Mesendoderm (in vitro differentiated cells): ENCODE measurements around the gene CNOT4.

Experiments
- DNase-seq: peaks from one replicate; pipeline ENCODE4 v3.0.0; 2013
- H2AK5ac ChIP-seq: 2 replicates; pipeline ENCODE4 v1.6.1; 2013; ENCODE audit warnings: low read length, inconsistent platforms
- H2BK120ac ChIP-seq: 2 replicates; pipeline ENCODE4 v1.6.1; 2013; ENCODE audit warnings: low read depth, mild to moderate bottlenecking, low read length, moderate library complexity, mixed read lengths
- H2BK15ac ChIP-seq: replicated peaks from 2 replicates; pipeline ENCODE4 v1.6.1; 2013; ENCODE audit warnings: low read depth, mild to moderate bottlenecking, moderate library complexity
- H2BK5ac ChIP-seq: 2 replicates; pipeline ENCODE4 v1.6.1; 2013; ENCODE audit warnings: low read length, inconsistent platforms
- H3K18ac ChIP-seq: 2 replicates; pipeline ENCODE4 v1.6.1; 2013; ENCODE audit warnings: mild to moderate bottlenecking, low read length, mixed read lengths
- H3K23ac ChIP-seq: one replicate; pipeline ENCODE4 v1.6.1; 2013; ENCODE audit warnings: low read length
- H3K27ac ChIP-seq: 2 replicates; pipeline ENCODE4 v1.5.1; 2013; ENCODE audit warnings: low read depth, mild to moderate bottlenecking, inconsistent platforms, low read length, moderate library complexity
- H3K27me3 ChIP-seq: 2 replicates; pipeline ENCODE4 v1.6.1; 2013; ENCODE audit warnings: low read length, control low read depth, mild to moderate bottlenecking, inconsistent platforms; ENCODE audit not compliant: insufficient read depth, poor library complexity
- H3K36me3 ChIP-seq: 2 replicates; pipeline ENCODE4 v1.6.1; 2013; ENCODE audit warnings: low read length, inconsistent platforms; ENCODE audit not compliant: control insufficient read depth, insufficient read depth
- H3K4ac ChIP-seq: one replicate; pipeline ENCODE4 v1.6.1; 2013; ENCODE audit warnings: low read depth, mild to moderate bottlenecking, low read length, moderate library complexity
- H3K4me1 ChIP-seq: 2 replicates; pipeline ENCODE4 v1.6.1; 2013; ENCODE audit warnings: low read depth, low read length, inconsistent platforms; ENCODE audit not compliant: control insufficient read depth
- H3K4me2 ChIP-seq: 2 replicates; pipeline ENCODE4 v1.6.1; 2013; ENCODE audit warnings: low read length
- H3K4me3 ChIP-seq: 2 replicates; pipeline ENCODE4 v1.5.1; 2013; ENCODE audit warnings: mild to moderate bottlenecking, low read length
- H3K56ac ChIP-seq: one replicate; pipeline ENCODE4 v1.6.1; 2013; ENCODE audit warnings: low read length
- H3K79me1 ChIP-seq: 2 replicates; pipeline ENCODE4 v1.6.1; 2013; ENCODE audit warnings: low read length, inconsistent platforms
- H3K79me2 ChIP-seq: 2 replicates; pipeline ENCODE4 v1.6.1; 2013; ENCODE audit warnings: mild to moderate bottlenecking, low read length; ENCODE audit not compliant: control insufficient read depth, insufficient read depth
- H3K9ac ChIP-seq: 2 replicates; pipeline ENCODE4 v1.6.1; 2013; ENCODE audit warnings: low read length, inconsistent platforms
- H4K5ac ChIP-seq: one replicate; pipeline ENCODE4 v1.6.1; 2013; ENCODE audit warnings: low read length
- H4K8ac ChIP-seq: one replicate; pipeline ENCODE4 v1.6.1; 2013; ENCODE audit warnings: low read depth, mild to moderate bottlenecking, control low read depth, low read length, moderate library complexity
- WGBS: extraction: QIAGEN DNeasy Blood & Tissue Kit; methylation state at CpG from one replicate; pipeline ENCODE4 v1.1.7; 2013; ENCODE audit warnings: low lambda C conversion rate, missing lambda C conversion rate; ENCODE audit not compliant: insufficient coverage; ENCODE audit errors: extremely low coverage; 5-methylcytosine and 5-hydroxymethylcytosine counted together

Gene CNOT4

DNA sequence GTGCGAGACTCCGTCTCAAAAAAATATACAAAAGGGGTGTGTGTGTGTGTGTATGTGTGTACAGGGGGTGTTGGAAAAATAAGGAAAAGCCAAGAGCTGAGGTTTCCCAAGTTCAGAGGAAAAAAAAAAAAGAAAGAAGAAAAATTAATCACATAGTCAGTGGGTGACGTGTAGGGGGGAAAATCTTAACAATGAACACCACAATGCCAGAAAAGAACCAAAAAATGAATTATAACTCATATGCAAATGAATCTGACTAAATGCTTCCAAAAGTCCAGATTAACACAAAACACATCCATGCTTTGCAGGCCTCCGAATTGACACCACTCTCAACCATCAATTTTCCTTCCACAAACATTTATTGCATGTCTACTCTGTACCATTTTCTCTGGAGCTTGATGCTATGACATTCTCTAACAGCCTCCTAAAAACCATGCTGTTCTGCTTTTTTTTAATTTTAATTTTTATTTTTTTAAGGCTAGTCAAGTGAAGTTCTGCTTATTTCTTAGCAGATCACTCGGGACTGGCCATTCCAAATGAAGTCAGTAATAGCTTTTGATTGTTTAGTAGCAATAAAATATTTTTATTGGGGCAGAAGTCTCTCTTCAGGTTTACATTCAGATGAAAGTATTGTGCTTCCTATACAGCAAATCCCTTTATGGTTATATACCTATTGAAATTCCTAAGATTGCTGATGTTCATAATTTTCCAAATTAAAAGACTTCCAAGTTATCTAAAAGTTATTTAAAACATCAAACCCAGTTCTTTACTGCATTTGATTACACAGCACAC lies 133.8 kb downstream of the CNOT4 start:
- no peak overlapping the region for H3K4me2 ChIP-seq
- H4K5ac ChIP-seq: no peak overlapping the region
- no peak overlapping the region for H2BK15ac ChIP-seq
- H3K79me1 ChIP-seq: no peaks in the 10 kb centered on the region
- H3K36me3 ChIP-seq: no peaks in the 10 kb centered on the region
- no peak overlapping the region for H3K18ac ChIP-seq
- DNase-seq: no peak
- H3K56ac ChIP-seq: no peak overlapping the region
- no peak overlapping the region for H3K23ac ChIP-seq
- no peak overlapping the region for H3K4me3 ChIP-seq
- H2AK5ac ChIP-seq: no peak overlapping the region
- no peaks in the 10 kb centered on the region for H3K4me1 ChIP-seq
- WGBS: no CpG with 5 or more reads among the region's 5 CpGs
- H2BK120ac ChIP-seq: no peak overlapping the region
- H3K4ac ChIP-seq: no peak overlapping the region
- no peaks in the 10 kb centered on the region for H3K27me3 ChIP-seq
- no peak overlapping the region for H3K9ac ChIP-seq
- no peaks in the 10 kb centered on the region for H3K79me2 ChIP-seq
- no peak overlapping the region for H2BK5ac ChIP-seq
- H3K27ac ChIP-seq: no peak overlapping the region
- H4K8ac ChIP-seq: no peak overlapping the region

DNA sequence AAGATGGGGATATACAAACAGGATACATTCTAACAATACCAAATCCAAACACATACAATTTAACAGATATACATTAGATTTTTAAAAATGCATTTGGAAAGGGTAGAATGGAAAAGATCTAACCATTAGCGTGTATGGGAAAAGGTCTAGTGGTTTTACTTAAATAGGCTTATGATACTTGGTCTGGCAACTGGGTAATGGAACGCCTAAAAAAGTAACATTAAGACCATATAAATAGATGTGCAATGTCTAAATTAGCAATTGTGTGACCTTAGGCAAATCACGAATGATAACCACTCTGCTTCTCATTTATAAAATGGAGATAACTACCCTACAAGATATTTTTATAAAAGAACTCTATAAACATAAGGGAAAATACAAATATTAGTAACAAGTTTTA lies 135.2 kb downstream of the CNOT4 start:
- no peak overlapping the region for H3K4ac ChIP-seq
- no peak overlapping the region for H2BK120ac ChIP-seq
- no CpG with 5 or more reads among the region's 3 CpGs for WGBS
- H3K79me1 ChIP-seq: no peaks in the 10 kb centered on the region
- no peak overlapping the region for H3K56ac ChIP-seq
- H2BK5ac ChIP-seq: no peak overlapping the region
- no peak overlapping the region for H3K4me2 ChIP-seq
- no peak for DNase-seq
- no peak overlapping the region for H3K9ac ChIP-seq
- H3K4me3 ChIP-seq: no peak overlapping the region
- no peak overlapping the region for H3K27ac ChIP-seq
- no peak overlapping the region for H2AK5ac ChIP-seq
- no peaks in the 10 kb centered on the region for H3K79me2 ChIP-seq
- H3K4me1 ChIP-seq: no peaks in the 10 kb centered on the region
- H3K23ac ChIP-seq: no peak overlapping the region
- H2BK15ac ChIP-seq: no peak overlapping the region
- H4K5ac ChIP-seq: no peak overlapping the region
- H3K18ac ChIP-seq: no peak overlapping the region
- H3K36me3 ChIP-seq: no peaks in the 10 kb centered on the region
- H3K27me3 ChIP-seq: no peaks in the 10 kb centered on the region
- no peak overlapping the region for H4K8ac ChIP-seq

GRCh38 chr7:135372222-135372621 lies 137.7 kb downstream of the CNOT4 start:
- no peak overlapping the region for H3K27ac ChIP-seq
- H3K79me2 ChIP-seq: no peaks in the 10 kb centered on the region
- no CpG with 5 or more reads among the region's 10 CpGs for WGBS

GRCh38 chr7:135370656-135371055 lies 139.2 kb downstream of the CNOT4 start:
- H3K79me1 ChIP-seq: no peaks in the 10 kb centered on the region
- H3K27ac ChIP-seq: no peak overlapping the region
- no peaks in the 10 kb centered on the region for H3K79me2 ChIP-seq
- H3K27me3 ChIP-seq: no peaks in the 10 kb centered on the region
- no peaks in the 10 kb centered on the region for H3K36me3 ChIP-seq
- H3K4ac ChIP-seq: no peak overlapping the region
- H3K56ac ChIP-seq: no peak overlapping the region
- H2BK15ac ChIP-seq: no peak overlapping the region
- no peak overlapping the region for H3K4me2 ChIP-seq
- WGBS: no CpG with 5 or more reads among the region's 1 CpG
- H3K18ac ChIP-seq: no peak overlapping the region
- no peak overlapping the region for H3K4me3 ChIP-seq
- no peak overlapping the region for H2BK120ac ChIP-seq
- no peak overlapping the region for H3K9ac ChIP-seq
- no peak overlapping the region for H4K5ac ChIP-seq
- DNase-seq: no peak
- H3K23ac ChIP-seq: no peak overlapping the region
- no peak overlapping the region for H2AK5ac ChIP-seq
- H3K4me1 ChIP-seq: no peaks in the 10 kb centered on the region
- no peak overlapping the region for H2BK5ac ChIP-seq
- H4K8ac ChIP-seq: no peak overlapping the region

More at GRCh38 chr7:135372222-135372621, 137.7 kb downstream of the CNOT4 start:
- Histone ChIP-seq H2BK120ac (no peak overlapping the region), H3K4me1 (no peaks in the 10 kb centered on the region), H3K79me1 (no peaks in the 10 kb centered on the region), H4K8ac (no peak overlapping the region), H3K23ac (no peak overlapping the region), H3K18ac (no peak overlapping the region), H2BK5ac (no peak overlapping the region), H3K27me3 (no peaks in the 10 kb centered on the region), H3K56ac (no peak overlapping the region), H3K9ac (no peak overlapping the region), H3K36me3 (no peaks in the 10 kb centered on the region), H3K4me3 (no peak overlapping the region), H2AK5ac (no peak overlapping the region), H3K4me2 (no peak overlapping the region), H4K5ac (no peak overlapping the region), H3K4ac (no peak overlapping the region), H2BK15ac (no peak overlapping the region)
- no peak for DNase-seq

DNA sequence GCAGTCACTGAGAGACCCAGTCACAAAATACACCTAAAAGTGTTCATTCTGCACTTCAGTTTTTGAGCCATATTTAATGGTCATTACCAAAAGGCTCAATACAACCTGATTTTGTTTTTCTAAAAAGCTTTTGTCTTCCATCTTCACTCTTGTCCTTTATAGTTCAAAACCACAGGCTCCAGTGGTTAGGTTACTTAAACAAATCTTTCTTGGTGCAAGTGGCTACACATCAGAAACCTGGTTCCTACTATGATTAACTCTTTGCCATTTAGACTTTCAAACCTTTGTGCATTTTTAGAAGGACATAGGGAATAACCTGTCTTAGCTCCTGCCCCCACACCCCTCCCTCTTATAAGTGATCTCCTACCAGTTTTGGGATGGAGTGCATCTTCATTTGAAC lies 140.5 kb downstream of the CNOT4 start:
- Histone ChIP-seq H4K5ac (no peak overlapping the region), H3K18ac (no peak overlapping the region), H3K4me3 (no peak overlapping the region), H2AK5ac (no peak overlapping the region), H3K4me1 (no peaks in the 10 kb centered on the region), H3K4me2 (no peak overlapping the region), H3K27me3 (no peaks in the 10 kb centered on the region), H2BK15ac (no peak overlapping the region), H3K79me2 (no peaks in the 10 kb centered on the region), H2BK5ac (no peak overlapping the region), H3K56ac (no peak overlapping the region), H2BK120ac (no peak overlapping the region), H3K9ac (no peak overlapping the region), H4K8ac (no peak overlapping the region), H3K23ac (no peak overlapping the region), H3K36me3 (no peaks in the 10 kb centered on the region), H3K79me1 (no peaks in the 10 kb centered on the region), H3K27ac (no peak overlapping the region), H3K4ac (no peak overlapping the region)
- DNase-seq: no peak
